ENCODE results near the gene PAAF1.

The PAAF1 gene

DNA sequence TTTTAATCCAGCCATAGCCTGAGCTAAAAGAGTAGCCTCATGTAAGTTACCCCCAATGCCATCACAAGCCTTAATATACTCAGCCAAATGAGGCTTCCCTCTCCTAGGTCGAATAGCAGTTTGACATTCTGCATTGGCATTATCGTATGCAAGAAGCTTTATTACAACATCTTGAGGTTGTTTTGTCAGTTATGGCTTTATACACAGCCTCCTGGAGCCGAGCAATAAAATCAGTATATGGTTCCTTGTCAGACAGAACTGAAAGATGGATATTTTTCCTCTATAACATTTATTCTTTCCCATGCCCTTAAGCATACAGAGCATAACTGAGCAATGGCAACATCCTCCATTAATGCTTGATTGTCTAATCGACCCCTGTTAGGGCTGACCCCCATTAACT is 68.6 kb downstream of the PAAF1 start:
- no peaks in the 10 kb centered on the region for H3K4me1 Mint-ChIP-seq (ENCODE audit: low read depth)
- H3K27me3 Mint-ChIP-seq = no peaks in the 10 kb centered on the region
- H3K27ac Mint-ChIP-seq = no peak overlapping the region
- H3K36me3 Mint-ChIP-seq (ENCODE audit: low read depth) = peaks cover 11% of the 10 kb centered on the region
- DNase-seq = no peak
- no peak overlapping the region for H3K4me3 Mint-ChIP-seq
- no peaks in the 10 kb centered on the region for H3K9me3 Mint-ChIP-seq

DNA sequence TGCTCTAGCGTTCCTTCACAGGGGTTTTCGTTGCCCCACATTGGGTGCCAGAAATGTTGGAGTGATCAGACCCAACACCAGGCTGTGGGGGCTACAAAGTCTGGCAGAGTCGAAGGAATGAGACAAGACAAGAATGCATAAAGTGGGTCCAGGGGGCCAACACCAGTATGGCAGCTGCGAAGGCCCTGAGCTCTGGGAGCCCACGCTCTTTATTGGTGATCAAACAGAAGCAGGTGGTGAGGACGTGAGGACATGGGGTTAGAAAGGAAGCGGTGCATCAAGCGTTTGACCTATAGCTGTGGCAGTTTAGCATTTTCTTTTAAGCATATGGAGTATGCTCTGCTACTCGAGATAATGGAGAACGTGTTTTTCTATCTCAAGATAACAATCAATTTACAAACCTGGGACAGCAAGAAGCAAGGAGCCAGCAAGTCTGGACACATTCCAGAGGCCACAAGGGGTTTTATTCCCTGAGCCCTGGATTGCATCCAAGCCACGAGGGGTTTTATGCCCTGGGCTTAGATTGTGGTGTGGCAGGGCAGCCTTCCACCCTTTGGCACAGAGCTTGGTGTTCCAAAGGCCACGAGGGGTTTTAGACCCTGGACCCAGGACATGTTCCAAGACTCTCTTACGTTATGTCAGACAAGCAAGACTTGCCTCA is 70.1 kb downstream of the PAAF1 start:
- no peaks in the 10 kb centered on the region for H3K36me3 Mint-ChIP-seq (ENCODE audit: low read depth)
- no peak overlapping the region for H3K4me3 Mint-ChIP-seq
- no peak overlapping the region for H3K27ac Mint-ChIP-seq
- no peaks in the 10 kb centered on the region for H3K9me3 Mint-ChIP-seq
- no peaks in the 10 kb centered on the region for H3K4me1 Mint-ChIP-seq (ENCODE audit: low read depth)
- no peaks in the 10 kb centered on the region for H3K27me3 Mint-ChIP-seq
- no peak for DNase-seq

DNA sequence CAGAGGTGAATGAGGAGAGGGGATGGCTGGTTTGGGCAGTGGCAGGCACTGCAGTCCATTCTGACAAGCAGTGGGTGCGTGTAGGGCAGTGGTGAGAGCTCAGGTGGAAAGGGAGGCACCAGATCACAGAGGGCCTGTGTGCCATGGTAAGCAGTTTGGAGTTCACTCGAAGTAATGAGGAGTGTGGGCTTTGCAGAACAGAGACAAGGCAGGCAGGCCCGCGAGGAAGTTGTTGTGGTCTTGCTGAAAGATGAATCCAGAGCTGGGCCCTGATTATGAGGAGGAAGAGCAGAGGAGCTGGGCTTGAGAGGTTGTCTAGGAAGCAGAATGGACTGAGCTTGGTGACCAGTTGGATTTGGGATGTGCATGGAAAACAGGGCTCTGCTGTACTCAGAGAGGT is 72.4 kb downstream of the PAAF1 start:
- Mint-ChIP-seq H3K4me1 (ENCODE audit: low read depth) (no peaks in the 10 kb centered on the region), H3K27me3 (no peaks in the 10 kb centered on the region), H3K4me3 (no peak overlapping the region), H3K36me3 (ENCODE audit: low read depth) (no peaks in the 10 kb centered on the region), H3K27ac (no peak overlapping the region), H3K9me3 (no peaks in the 10 kb centered on the region)
- no peak for DNase-seq

DNA sequence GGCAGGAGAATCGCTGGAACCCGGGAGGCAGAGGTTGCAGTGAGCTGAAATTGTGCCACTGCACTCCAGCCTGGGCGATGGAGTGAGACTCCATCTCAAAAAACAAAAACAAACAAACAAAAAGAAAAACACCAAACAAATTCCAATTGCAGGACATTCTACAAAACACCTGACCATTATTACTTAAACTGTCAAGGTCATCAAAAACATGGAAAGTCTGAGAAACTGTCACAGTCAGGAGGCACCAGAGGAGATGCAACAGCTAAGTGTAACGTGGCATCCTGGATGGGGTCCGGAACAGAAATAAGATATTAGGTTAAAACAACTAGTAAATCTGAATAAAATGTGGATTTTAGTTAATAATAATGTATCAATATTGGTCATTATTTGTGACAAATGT is 73.1 kb downstream of the PAAF1 start:
- Mint-ChIP-seq H3K27ac (no peak overlapping the region), H3K4me3 (no peak overlapping the region), H3K4me1 (ENCODE audit: low read depth) (no peaks in the 10 kb centered on the region), H3K27me3 (no peaks in the 10 kb centered on the region), H3K9me3 (no peaks in the 10 kb centered on the region), H3K36me3 (ENCODE audit: low read depth) (no peaks in the 10 kb centered on the region)
- DNase-seq = no peak

DNA sequence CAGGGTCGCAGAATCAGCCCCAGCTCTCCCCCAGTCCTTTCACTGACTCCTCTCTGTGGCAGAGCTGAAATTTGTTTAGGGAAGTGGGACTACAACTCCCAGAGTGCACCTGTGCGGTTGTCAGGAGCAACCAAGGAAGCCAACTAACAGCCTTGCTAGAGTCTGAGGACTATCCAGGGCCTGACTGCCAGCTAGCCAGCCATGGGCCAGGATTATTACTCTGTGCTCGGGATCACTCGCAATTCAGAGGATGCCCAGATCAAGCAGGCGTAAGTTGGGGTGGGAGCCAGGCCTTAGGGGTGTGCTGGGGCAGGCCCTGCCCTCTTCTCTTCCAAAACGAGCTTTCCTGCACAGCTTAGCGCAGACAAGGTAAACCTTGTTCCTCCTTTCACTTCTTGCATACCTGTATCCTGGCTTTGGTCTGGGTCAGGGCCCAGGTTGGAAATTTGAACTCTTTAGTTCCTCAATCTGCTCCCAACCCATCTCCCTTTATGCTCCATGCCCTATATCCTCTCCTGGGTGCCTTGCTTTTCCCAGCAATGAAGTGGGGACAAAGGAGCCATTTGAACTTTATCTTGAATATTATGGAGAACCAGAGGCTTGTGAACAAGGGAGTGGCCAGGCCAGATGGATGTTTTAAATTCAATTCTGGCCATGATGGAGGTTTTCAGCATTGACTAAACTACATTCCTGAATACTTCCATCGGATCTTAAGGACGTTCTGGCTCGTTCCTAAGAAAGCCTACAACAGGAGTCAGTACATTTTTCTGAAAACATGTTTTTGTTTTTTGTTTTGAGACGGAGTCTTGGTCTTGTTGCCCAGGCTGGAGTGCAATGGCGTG is 74.3 kb downstream of the PAAF1 start, which contains the start of gene DNAJB13:
DNAJB13 (plus strand) TSS at position 158 of the 842 bp plus-strand sequence; CDS start at position 202, 44 bp downstream.
- Mint-ChIP-seq H3K27ac (no peak within 1 kb of the TSS), H3K4me3 (no peak within 1 kb of the TSS), H3K27me3 (peaks cover 4% of the 10 kb centered on the region), H3K36me3 (ENCODE audit: low read depth) (no peaks in the 10 kb centered on the region), H3K9me3 (no peaks in the 10 kb centered on the region), H3K4me1 (ENCODE audit: low read depth) (no peaks in the 10 kb centered on the region)
- DNase-seq = no peak

DNA sequence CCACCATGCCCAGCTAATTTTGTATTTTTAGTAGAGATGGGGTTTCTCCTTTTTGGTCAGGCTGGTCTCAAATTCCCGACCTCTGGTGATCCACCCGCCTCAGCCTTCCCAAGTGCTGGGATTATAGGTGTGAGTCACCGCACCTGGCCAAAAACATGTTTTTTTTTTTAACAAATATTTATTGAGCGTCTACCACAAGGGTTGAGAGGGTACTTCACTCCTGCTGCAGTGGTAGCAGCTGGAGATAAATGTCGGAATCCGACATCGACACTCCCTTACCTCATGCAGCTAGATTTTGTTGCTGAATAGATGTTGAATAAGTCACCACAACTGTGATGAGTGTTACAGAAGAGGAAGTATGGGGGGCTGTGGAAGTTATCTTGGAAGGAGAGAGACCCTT is 75.0 kb downstream of the PAAF1 start:
- Mint-ChIP-seq H3K4me1 (ENCODE audit: low read depth) (no peaks in the 10 kb centered on the region), H3K9me3 (no peaks in the 10 kb centered on the region), H3K4me3 (no peak overlapping the region), H3K27ac (no peak overlapping the region), H3K36me3 (ENCODE audit: low read depth) (no peaks in the 10 kb centered on the region), H3K27me3 (peaks cover 9% of the 10 kb centered on the region)
- DNase-seq = no peak

DNA sequence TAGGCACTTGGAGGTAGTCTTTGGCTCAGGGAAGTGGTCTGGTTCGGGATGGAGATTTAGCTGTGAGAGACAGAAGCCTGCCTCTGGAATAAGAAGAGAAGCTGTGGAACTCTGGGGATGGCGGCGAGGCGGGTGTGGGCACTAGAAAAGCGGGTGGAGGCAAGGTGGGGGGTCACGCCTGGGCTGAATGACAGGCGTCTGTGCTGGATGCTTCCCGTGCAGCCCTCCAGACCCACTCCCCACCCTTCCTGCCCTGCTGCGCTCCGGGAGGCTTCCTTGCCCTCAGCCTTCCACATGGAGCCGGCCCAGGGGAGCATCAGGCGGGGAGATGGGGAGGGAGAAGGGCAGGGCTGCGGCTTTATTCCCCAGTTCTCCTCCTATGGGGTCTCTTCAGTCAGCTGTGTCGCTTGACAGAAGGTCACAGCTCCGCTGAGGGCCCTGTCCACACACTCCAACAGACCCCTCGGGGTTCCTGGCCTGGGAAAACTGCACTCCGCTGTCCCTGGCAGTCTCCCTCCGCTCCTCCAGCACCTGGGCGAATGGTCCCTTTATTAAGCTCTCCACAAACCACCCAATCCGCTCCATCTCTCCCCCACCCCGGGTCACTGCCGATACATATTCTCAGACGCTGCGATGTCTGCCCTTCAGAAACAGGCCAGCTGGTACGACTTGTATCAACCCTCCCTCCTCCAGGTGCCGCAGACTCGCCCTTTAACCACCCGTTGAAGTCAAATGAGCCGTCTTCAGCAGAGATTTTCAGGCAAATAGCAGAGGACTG is 80.3 kb downstream of the PAAF1 start:
- peak; percentile 27 for DNase-seq
- Mint-ChIP-seq H3K4me3 (peak overlapping the region; percentile 50), H3K9me3 (no peaks in the 10 kb centered on the region), H3K36me3 (ENCODE audit: low read depth) (no peaks in the 10 kb centered on the region), H3K27ac (no peak overlapping the region), H3K27me3 (peaks cover 24% of the 10 kb centered on the region), H3K4me1 (ENCODE audit: low read depth) (peaks cover 6% of the 10 kb centered on the region)

DNA sequence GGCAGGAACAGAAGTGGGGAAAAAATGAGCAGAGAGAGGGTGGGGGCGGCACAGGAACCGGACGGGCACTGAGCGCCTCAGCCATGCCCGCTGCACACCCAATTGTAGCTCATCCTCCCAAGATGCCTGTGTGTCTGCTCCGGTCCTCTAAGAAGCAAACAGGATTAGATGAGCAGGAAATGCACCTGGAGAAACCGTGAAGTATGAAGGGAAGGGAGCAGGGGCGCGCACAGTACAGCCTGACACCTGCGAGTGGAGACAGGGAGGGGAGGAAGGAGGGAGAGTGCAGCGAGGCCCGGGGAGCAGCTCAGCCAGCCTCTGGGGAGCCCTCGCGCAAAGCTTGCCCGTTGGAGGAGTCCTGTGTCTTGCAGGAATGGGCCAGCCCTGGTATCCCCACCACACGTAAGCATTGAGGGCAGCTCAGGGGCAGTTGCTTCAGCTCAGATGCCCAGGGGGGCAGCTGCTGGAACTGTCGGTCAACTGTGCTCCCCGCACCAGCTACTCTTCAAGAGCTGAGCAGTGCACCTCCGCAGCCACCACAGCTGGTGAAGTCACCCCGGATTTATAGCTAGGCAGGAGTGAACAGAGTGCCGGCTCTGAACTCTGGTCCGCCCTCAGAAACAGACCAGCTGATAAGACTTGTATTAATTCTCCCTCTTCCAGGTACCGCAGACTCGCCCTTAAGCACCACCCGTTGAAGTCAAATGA is 81.0 kb downstream of the PAAF1 start:
- no peaks in the 10 kb centered on the region for H3K9me3 Mint-ChIP-seq
- H3K4me3 Mint-ChIP-seq = peak overlapping the region; percentile 50
- peaks cover 6% of the 10 kb centered on the region for H3K4me1 Mint-ChIP-seq (ENCODE audit: low read depth)
- no peaks in the 10 kb centered on the region for H3K36me3 Mint-ChIP-seq (ENCODE audit: low read depth)
- H3K27me3 Mint-ChIP-seq = peaks cover 24% of the 10 kb centered on the region
- DNase-seq = peak; percentile 30
- no peak overlapping the region for H3K27ac Mint-ChIP-seq

DNA sequence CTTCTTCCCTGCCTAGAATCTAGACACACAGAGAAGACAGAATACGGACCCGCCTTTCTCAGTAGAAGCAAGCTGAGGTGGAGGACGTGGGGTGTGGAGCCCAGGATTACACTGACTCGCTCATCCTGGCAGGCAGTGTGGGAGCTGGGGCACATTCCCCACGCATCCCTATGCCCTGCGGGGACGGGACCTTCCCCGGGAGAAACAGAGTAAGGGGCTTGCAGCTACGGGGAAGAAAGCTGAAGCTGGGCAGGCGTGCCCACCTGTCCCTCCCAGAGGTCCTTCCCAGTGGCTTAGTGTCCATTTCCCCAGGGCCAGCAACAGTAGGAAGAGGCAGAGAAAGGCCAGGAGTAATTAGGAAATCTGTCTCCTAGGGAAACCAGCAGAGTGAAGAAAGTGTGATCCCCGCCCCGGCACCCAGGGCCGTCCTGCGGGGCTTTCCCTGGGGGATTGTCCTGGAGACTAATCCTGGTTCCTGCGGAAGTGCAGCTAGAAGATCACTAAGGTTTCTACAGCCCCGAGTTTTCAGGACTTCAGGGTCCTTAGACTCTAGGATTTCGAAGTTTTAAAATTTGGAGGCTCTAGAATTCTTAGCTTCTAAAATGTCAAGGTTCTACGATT is 81.8 kb downstream of the PAAF1 start:
- peaks cover 6% of the 10 kb centered on the region for H3K4me1 Mint-ChIP-seq (ENCODE audit: low read depth)
- H3K27ac Mint-ChIP-seq = no peak overlapping the region
- DNase-seq = peak; percentile 13

DNA sequence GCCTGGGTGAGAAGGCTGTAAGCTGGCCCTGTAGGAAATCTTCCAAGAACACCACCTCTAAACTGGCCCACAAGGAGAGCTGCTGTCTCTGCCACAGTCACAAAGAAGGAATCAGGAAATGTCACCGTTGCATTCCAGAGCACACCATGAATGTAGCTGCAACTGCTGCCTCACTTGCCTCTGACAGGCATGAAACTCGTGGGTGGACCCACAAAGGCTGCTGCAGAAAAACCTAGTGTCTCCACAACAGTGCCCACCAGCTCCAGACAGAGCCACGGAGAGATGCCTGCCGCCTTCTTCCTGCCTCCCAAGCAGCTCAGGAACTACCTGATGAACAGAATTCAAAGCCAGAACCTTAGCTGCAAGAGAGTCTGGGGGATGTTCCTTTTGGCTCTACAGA is 84.5 kb downstream of the PAAF1 start:
- no peak overlapping the region for H3K4me3 Mint-ChIP-seq
- H3K36me3 Mint-ChIP-seq (ENCODE audit: low read depth) = no peaks in the 10 kb centered on the region
- H3K4me1 Mint-ChIP-seq (ENCODE audit: low read depth) = peaks cover 27% of the 10 kb centered on the region
- no peak for DNase-seq
- no peaks in the 10 kb centered on the region for H3K9me3 Mint-ChIP-seq
- H3K27me3 Mint-ChIP-seq = peaks cover 18% of the 10 kb centered on the region
- H3K27ac Mint-ChIP-seq = no peak overlapping the region

More for the DNA sequence above, 81.8 kb downstream of the PAAF1 start:
- Mint-ChIP-seq H3K27me3 (peaks cover 24% of the 10 kb centered on the region), H3K4me3 (no peak overlapping the region), H3K36me3 (ENCODE audit: low read depth) (no peaks in the 10 kb centered on the region), H3K9me3 (no peaks in the 10 kb centered on the region)

DNA sequence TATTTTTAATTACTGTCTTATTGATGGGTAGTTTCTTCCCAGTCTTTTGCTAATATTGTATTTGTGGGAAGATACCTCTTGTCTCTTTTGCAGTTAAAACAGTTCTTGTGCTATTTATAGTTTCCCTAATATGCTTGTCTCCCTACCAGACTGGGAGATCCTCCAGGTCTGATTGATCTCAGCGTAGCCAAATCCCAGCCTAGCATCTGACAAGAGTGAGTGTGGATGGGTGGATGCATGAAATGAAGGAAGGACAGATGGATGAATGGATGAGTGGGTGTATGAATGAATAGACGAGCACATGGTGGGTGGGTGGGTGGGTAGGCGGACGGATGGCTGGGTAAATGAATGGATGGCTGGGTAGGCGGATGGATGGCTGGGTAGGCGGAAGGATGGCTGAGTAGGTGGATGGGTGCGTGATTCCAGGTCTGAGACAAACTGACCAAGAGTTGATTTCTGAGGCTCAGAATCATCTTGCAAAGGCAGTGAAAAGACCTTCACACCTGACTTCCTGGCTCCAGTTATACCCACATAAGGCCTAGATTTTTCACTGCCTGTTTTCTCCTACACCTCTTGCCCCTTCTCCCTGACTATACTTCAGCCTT is 85.4 kb downstream of the PAAF1 start:
- Mint-ChIP-seq H3K4me3 (no peak overlapping the region), H3K27me3 (peaks cover 13% of the 10 kb centered on the region), H3K36me3 (ENCODE audit: low read depth) (no peaks in the 10 kb centered on the region), H3K9me3 (no peaks in the 10 kb centered on the region), H3K4me1 (ENCODE audit: low read depth) (peaks cover 27% of the 10 kb centered on the region), H3K27ac (no peak overlapping the region)
- DNase-seq = no peak

DNA sequence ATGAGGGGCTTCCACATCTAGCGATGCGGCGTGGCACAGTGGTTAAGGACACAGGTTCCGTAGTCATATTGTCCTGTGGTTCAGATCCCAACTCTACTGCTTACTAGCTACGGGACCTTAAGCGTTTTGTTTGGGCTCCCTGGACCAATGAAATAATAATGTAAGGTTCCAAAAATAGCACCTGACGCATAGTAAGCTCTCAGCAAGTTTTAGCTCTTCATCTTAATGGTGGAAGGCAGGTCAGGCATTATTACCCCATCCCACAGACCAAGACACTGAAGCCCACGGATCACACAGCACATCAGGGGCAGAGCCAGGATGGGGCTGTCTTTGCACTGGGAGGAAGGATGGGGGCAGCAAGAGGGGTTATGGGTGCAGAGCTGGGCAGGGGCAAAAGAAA is 87.1 kb downstream of the PAAF1 start:
- DNase-seq = no peak
- H3K4me1 Mint-ChIP-seq (ENCODE audit: low read depth) = peaks cover 38% of the 10 kb centered on the region
- peak overlapping the region; percentile 35 for H3K27ac Mint-ChIP-seq
- no peak overlapping the region for H3K4me3 Mint-ChIP-seq
- H3K36me3 Mint-ChIP-seq (ENCODE audit: low read depth) = no peaks in the 10 kb centered on the region
- no peaks in the 10 kb centered on the region for H3K9me3 Mint-ChIP-seq
- H3K27me3 Mint-ChIP-seq = no peaks in the 10 kb centered on the region

DNA sequence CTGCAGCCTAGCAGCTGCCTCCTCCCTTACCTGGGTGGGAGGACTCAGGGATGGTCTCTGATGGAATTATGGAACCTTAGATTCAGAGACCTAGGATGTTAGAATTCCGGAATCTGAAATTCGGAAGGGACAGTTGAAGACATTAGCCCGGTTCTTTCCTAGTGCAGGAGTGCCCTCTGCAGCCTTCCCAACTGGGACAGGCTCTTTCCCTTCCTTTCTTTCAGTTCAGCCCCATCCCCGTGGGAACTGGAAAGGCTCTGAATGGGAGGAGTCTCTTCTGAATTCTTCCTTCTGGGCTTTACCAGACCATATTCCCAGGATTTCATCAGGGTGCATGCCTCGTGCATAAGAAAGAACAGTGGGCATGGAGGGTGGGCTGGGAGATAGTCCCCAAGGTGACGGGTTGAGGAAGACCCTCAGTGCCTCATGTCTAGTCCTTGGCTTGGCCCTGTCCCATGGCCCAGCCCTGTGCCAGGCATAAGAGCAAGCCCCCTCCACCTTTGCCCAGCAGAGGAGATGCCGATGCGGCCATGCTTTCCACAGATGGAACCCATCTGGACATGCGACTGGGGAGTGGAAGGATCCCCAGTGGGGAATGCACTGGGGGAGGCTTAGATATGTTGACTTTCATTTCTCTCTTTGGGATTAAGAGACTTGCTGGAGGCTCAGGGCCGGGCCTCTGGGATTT is 88.4 kb downstream of the PAAF1 start:
- no peak for DNase-seq
- Mint-ChIP-seq H3K4me3 (no peak overlapping the region), H3K27me3 (no peaks in the 10 kb centered on the region), H3K27ac (no peak overlapping the region), H3K36me3 (ENCODE audit: low read depth) (no peaks in the 10 kb centered on the region), H3K4me1 (ENCODE audit: low read depth) (peaks cover 51% of the 10 kb centered on the region), H3K9me3 (no peaks in the 10 kb centered on the region)

All from activated T-cell treated with anti-CD3 and anti-CD28 coated beads, Interleukin-2, amount 50 U/mL, for 24 hours (primary cell).